ENCODE measurements around the gene OTX1.
"Not testable (repeated sequence)": the region's sequence is repeated elsewhere in the genome, so short reads cannot be mapped to it uniquely, and the experiment has no call there.

OTX1 gene

DNA sequence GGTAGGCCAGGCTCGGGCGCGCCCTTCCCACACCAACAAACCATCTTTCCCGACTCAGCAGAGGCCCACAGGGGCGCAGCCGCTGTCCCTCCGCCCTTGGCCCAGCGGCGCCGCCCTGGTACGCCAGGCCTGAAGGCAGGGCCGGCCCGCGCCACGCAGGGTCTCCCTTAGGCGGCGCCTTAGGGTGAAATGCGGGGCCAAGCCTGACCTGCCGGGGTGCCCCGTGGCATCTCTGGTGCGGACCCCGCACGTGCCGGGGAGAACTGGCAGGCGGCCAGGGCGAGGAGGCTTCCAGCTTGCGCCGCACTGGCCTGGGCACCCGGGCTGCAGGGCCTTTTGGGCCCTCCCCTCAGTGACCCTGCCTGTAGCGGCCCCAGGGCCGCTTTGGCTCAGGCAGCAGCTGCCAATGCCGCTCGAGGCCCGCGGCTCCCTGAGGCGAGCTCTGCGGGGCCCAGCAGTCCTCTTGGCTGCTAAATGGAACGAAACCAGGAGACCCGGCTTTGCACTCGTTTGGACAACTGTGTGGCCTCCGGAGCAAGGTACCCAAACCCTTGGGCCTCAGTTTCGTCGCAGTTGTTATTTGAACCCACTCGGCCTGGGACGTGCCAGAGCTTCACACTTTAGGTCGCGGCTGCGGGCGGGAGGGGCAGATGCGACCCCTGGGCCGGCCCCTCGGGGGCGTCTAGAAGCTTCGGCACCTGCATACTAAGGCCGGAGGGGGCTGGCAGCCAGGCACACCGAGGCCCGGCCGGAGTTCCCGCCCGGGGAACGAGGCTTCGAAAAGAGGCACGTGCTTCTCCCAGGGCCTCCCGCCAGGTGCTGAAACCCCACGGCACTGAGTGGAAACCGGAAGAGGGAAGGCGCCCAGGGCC is 8.5 kb downstream of the OTX1 start:
- DNase-seq (ENCODE audit: low read depth, low spot score) = no peak

DNA sequence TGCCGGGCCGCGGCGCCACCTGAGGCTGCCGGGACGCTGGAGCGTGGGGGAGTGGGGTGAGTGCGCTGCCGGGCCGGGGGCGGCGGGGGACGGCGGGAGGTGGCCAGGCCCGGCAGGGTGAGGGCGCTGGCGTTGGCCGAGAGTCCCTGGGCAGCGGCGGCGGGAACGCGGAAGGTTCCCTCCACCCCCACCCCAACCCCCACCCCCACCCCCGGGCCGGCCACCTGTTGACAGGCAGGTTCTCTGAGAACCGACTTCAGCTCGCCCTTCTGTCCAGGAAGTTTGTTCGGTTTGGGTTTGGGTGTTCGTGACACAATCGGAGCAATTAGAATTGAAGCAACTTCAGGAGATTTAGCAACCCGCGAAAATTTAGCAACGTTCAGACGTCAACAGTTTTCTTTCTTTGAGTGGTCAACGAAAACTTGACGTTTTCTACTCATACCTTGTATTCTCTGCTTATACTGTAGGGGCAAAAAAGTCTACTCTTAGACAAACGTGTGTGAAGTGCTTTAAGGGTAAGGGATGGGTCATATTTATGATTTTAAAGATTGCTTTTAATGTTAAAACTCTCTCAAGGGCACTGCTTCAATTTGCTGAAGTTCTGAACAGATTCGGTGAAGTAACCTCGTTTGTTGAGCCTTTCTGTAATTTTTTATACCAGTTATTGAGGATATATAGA is 9.3 kb downstream of the OTX1 start:
- no peak for DNase-seq (ENCODE audit: low read depth, low spot score)

DNA sequence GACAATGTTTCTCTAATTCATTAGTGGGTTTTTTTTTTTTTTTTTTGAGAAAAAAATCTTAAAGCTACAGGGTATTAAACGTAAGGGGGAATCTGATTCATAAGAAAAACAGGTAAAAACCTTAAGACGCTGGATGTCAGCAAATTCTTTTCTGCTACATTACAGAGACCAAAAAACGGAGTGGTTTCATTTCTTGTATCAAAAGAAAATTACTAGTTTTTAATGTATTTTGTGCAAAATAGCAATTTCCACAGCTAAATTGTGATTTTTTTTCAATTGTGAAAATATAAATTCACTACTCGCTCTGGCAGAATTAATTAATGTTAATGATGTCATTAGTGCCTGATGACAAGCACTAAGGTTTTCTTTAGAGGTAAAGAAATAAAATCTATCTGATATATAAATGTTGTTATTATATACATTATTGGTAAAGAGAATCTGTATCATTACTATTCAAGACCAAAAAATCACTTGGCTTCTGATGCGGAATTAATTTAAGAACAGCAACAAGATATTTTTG is 9.9 kb downstream of the OTX1 start:
- DNase-seq (ENCODE audit: low read depth, low spot score) = no peak

DNA sequence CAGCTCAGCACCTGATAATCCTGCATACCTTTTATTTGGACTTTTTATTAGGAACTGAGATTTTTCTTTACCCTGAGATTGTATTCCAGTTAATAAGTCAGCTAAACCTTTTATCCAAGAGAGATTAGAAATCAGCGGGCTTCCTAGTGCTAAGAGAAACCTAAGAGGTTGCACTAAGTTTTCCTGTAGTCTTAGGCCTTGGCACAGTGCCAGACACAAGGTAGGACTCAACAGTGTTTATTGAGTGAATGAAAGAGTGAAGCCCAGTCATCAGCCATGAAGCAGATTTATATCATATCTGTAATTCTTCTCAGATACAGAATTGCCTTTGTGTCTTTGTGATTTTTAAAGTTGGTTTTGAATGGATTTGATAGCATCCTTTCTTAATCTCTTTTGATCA is 13.6 kb downstream of the OTX1 start:
- DNase-seq (ENCODE audit: low read depth, low spot score) = no peak

DNA sequence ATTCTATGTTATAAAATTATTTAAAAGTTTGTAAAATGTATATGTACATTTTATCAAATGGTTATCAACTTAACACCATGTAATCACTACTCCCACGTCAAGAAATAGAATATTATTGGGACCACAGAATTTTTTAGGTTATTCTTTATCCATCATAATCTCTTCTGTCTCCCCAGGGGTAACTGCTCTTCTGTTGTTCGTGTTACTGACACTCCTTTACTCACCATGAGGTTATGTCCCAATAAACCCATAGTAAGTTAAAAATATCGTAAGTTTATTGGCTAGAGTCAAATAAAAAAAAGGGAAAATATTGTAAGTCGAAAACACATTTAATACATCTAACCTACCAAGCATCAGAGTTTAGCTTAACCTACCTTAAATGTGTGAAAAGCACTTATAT is 14.0 kb downstream of the OTX1 start:
- DNase-seq (ENCODE audit: low read depth, low spot score) = no peak

DNA sequence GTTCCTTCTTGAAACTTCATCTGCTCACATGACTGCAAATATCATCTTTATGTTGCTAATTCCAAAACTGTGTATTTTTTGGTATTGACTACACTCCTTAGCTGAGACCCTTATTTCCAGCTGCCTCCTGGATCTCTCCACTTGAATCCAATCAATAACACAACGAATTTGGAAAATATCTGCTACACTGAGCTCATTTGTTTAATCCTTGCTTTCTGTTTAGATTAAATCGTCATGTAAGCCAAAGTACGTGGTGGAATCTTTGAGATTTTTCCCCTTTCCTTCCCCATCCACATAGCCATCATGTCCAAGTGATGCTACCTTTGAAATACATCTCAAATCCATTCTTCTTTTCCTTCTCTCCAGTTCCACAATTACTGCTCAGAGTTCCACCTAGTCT is 15.6 kb downstream of the OTX1 start:
- no peak for DNase-seq (ENCODE audit: low read depth, low spot score)

DNA sequence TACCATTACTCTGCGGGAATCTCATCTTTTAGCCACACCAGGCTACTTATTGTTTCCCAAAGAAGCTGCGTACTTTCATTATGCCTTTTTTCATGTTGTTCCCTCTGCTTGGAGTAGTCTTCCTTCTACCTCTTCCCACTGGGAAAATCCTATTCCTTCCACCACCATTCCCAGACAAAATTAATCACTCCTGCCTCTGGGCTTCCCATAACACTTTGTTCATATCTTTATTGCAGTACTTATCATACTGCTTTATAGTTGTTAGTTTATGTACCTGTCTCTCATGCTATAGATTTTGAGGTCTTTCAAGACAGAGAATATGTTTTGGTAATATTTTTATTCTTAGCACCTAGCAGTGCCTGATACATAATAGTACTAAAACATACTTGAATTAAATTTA is 16.2 kb downstream of the OTX1 start:
- no peak for DNase-seq (ENCODE audit: low read depth, low spot score)

DNA sequence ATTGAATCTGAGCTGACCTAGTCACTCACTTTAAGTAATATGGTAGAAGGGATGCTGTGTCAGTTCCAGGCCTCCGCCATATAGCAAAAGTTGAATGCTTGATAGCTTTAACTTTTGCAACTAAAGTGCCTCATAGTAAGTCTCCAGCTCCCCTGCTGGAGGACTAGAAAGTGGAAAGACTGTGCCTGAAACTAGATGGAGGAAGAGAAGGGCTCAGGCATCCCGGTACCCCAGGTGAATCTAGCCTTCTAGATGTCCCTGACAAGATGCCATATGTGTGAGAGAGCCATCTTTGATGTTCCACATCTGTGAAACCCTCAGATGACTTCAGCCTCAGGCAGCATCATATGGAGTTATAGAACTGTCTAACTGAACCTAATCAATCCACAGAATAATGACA is 21.0 kb downstream of the OTX1 start:
- DNase-seq (ENCODE audit: low read depth, low spot score) = no peak

DNA sequence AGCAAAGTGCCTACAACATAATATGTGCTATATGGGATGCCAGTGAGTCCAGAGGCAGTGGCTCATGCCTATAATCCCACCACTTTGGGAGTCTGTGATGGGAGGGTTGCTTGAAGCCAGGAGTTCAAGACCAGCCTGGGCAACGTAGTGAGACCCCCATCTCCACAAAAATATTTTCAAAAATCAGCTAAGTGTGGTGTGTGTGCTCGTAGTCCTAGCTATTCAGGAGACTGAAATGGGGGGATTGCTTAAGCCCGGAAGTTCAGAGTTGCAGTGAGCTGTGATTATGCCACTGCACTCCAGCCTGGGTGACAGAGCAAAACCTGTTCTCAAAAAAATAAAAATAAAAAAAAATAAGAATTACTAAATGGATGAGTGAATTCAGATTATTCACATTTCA is 23.4 kb downstream of the OTX1 start:
- DNase-seq (ENCODE audit: low read depth, low spot score) = no peak

DNA sequence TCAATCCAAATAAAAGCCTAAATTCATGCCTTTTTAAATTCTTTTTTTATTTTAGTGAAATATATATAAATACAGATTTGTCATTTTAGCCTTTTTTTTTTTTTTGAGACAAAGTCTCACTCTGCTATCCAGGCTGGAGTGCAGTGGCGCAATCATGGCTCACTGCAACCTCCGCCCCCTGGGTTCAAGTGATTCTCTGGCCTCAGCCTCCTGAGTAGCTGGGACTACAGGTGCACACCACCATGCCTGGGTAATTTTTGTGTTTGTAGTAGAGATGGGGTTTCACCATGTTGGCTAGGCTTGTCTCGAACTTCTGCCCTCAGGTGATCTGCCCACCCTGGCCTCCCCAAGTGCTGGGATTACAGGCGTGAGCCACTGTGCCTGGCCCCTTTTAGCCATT is 23.8 kb downstream of the OTX1 start:
- DNase-seq (ENCODE audit: low read depth, low spot score) = not testable (repeated sequence)

DNA sequence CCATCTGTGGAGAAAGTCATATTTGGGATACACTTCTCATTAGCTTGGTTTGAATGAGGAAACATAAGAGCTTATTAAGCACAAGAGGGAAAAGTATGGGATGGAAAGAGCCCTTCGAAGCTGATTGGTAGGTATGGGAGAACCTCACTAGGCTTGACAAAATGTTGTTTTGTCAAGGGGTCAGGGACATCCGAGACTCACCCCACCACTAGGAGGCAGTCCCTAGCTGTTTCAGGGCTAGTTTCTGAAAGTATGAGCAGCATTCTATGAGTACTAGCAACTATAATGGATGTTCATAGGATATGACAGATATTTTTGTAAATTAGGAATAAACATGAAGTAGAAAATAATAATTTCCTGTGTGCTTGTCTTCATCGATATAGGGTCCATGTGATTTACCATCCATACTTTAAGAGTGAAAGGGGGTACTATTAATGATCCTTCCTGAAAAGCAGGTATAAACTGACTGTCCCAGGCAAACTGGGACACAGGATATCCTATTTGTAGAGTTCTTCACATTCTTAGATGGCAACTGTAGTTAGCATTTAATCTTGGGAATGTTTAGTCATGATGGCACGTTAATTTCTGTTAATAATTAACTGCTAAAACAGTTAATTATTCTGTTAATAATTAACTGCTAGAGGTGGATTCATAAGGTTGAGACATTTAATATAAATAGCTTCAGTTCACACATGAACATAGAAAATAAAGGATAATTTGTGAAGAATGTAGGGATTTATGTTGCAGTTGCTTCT is 28.4 kb downstream of the OTX1 start:
- DNase-seq (ENCODE audit: low read depth, low spot score) = no peak

DNA sequence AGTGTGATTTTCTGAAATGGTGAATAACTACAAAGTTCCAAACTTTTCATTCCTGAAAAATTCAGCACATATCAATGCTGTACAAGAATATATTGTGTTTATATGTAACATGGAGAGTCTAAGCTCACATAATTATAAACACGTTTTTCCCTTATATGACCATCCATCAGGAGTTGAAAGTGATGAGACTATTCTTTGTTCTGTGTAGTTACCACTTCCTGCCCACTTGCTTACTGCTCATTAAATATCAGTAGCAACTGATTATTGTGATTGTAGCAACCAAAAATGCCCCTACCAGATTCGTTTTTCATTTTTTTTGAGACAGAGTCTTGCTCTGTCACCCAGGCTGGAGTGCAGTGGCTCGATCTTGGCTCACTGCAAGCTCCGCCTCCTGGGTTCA is 30.8 kb downstream of the OTX1 start:
- no peak for DNase-seq (ENCODE audit: low read depth, low spot score)

DNA sequence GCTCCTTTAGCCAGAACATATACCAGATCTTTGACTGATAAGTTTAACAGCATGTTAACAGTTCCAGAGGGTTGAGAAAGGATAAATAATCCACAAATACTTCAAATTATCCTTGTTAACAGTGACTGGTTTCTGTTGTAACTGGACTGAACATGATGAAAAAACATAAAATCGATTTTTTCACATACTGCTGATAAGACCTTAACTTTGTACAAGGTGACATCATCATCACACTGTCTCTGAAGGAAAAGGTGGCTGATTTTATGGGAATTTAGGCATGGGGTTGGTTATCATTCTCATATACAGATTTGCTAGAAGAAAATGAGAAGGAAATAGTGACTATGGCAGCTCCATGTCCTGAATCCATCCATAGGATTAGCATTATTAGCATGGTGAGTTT is 36.1 kb downstream of the OTX1 start:
- no peak for DNase-seq (ENCODE audit: low read depth, low spot score)

DNA sequence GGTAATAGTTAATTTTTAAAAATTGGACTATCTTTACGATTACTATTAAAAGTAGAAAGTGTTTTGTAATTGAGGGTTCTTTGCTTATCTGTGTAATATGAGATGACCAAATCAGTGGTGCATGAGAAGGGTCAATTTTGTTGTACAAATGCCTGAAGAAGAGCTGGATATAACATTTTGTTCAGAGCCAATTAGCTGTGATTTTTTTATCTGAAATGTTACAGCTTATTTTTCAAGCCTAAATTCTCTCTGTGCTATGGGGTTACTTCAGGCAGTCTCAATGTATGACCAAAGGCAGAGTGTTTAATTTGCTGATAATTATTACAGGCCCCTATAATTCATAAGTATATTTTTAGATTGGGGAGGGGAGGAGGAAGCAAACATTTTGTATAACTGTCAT is 41.8 kb downstream of the OTX1 start:
- DNase-seq (ENCODE audit: low read depth, low spot score) = no peak

DNA sequence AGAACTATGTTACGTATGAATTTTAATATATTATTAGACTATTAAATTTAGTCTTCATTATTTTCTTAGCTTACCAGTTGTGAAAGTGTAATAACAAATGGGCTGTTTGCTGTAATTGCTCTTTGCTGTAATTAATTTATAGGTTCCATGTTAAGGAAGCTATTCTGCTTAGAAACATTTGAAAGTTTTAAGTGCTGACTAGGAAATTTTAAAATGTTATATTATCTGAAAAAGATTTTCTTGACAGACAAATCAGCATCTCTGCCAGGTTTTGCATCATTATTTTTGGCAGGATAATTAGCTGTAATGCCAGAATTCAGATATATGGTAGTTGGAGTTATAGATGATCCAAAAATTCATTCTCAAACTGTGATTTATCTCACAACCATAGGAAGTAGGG is 42.2 kb downstream of the OTX1 start:
- DNase-seq (ENCODE audit: low read depth, low spot score) = no peak

DNA sequence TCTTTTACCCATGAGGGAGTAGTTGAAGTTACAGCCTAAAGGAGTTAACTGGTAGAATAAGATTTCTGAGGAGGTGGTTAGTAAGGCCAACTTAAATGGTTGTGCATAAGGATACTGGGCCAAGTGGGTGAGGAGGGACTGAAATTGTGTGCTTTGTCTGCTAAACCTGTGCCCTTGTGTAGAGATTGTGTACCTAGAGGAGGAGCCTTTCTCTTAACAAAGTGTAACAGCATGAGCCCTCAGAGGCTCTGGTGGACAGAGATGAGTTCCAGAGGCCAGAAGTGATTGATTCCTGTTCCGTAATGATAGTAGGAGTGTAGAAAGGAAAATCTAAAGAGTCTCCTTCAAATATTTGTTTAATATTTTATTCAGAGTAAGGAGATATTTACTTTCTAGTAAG is 42.9 kb downstream of the OTX1 start:
- no peak for DNase-seq (ENCODE audit: low read depth, low spot score)

DNA sequence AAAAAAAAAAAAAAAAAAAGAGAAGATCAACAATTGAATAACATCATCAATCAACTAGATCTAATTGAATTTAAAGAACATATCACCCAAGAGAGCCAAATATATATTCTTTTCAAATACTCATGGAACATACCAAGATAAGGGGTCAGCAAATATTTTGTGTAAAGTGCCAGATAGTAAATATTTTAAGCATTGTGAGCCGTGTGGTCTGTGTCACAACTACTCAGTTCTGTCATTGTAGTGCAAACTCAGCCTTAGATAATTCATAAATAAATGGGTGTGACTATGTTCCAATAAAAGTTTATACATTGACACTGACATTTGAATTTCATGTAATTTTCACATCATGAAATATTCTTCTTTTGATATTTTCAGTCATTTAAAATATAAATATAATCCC is 45.9 kb downstream of the OTX1 start:
- DNase-seq (ENCODE audit: low read depth, low spot score) = no peak

DNA sequence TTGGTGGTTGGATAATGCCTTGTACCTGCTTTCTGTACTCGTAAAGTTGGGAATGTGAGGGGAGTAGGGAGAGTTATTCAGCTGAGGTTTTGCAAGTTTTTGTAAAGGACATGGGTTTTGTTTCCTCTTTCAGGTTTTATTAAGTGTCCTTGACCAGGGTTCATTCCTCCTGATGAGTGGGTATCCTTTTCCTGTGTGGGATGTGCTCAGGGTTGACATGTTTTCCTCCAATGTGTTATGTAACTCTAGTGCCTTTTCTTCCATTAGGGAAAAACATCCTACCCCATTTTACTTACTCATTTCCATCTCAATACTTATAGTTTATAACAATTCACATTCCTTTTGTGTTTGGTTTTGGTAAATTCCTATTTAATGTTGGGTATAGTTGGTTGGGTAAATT is 48.4 kb downstream of the OTX1 start:
- DNase-seq (ENCODE audit: low read depth, low spot score) = no peak

DNA sequence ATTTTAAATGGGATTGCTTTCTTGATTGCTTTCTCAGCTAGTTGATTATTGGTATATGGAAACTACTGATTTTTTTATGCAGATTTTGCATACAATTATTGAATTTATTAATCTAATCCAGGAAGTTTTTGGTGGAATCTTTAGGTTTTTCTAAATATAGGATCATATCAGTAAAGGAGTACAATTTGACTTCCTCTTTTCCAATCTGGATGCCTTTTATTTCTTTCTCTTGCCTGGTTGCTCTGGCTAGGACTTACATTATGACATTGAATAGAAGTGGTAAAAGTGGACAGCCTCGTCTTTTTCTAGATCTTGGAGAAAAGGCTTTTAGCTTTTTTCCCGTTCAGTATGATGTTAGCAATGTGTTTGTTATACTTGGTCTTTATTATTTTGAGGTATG is 51.3 kb downstream of the OTX1 start:
- DNase-seq (ENCODE audit: low read depth, low spot score) = no peak

DNA sequence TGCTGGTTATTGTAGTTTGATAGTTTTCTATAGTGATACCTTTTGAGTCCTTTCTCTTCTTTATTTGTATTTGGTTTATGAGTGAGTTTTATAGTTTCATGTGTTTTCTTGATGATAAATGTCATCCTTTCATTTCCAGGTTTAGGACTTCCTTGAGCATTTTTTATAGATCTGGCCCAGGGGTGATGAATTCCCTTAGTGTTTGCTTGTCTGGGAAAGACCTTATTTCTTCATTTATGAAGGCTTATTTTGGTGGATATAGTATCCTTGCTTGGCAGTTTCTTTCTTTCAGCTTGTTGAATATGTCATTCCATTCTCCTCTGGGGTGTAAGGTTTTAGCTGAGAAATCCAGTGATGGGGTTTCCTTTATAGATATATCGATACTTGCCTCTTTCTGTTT is 53.9 kb downstream of the OTX1 start:
- DNase-seq (ENCODE audit: low read depth, low spot score) = no peak
